ENCODE data around the gene PTPN3. TPM values are rescaled to one million over a fixed set of nuclear protein-coding genes. Genes with fewer than 3 reads are reported as not detected.
A peak's percentile ranks its signal among the peaks of the same experiment; 100 is the strongest.

PTPN3 gene
- total RNA-seq, 2 donors from 2014 or later, result 2.7 to 4.6 TPM

GRCh38 chr9:109382585-109382984, 115.5 kb downstream of the PTPN3 start:
- TF ChIP-seq CTCF (conservative IDR thresholded peaks at IDR 0.05), result no peak
- no peaks in the 10 kb centered on the region for H3K9me3 Mint-ChIP-seq
- H3K4me1 Mint-ChIP-seq, result no peaks in the 10 kb centered on the region
- Histone ChIP-seq H3K4me3 (ENCODE audit: low read length) (no peak overlapping the region), H3K4me1 (ENCODE audit: control insufficient read depth, insufficient read depth, low read length) (no peaks in the 10 kb centered on the region), H3K9ac (ENCODE audit: extremely low read depth, low read length, poor library complexity, severe bottlenecking) (no peak overlapping the region), H3K36me3 (ENCODE audit: control insufficient read depth, insufficient read depth, low read length) (no peaks in the 10 kb centered on the region), H3K9me3 (ENCODE audit: control insufficient read depth, low read length) (no peaks in the 10 kb centered on the region), H3K27ac (ENCODE audit: low read depth, low read length) (no peak overlapping the region), H3K27me3 (ENCODE audit: control insufficient read depth, insufficient read depth, low read length, poor library complexity, severe bottlenecking) (no peaks in the 10 kb centered on the region)
- no peak for DNase-seq
- WGBS, 2 experiments (ENCODE audit: insufficient coverage in 1 of 2, insufficient read length in 1 of 2), result 95% methylated on average over 3 of the region's 3 CpGs; no CpG with 5 or more reads in 1 of the 2 experiments
- peaks cover 6% of the 10 kb centered on the region for H3K36me3 Mint-ChIP-seq (ENCODE audit: low read depth)
- no peak overlapping the region for H3K4me3 Mint-ChIP-seq
- no peaks in the 10 kb centered on the region for H3K27me3 Mint-ChIP-seq (ENCODE audit: insufficient read depth)
- H3K27ac Mint-ChIP-seq, result no peak overlapping the region

GRCh38 chr9:109382182-109382581, 115.9 kb downstream of the PTPN3 start:
- Histone ChIP-seq H3K27ac (ENCODE audit: low read depth, low read length) (no peak overlapping the region), H3K9ac (ENCODE audit: extremely low read depth, low read length, poor library complexity, severe bottlenecking) (no peak overlapping the region), H3K4me3 (ENCODE audit: low read length) (no peak overlapping the region), H3K9me3 (ENCODE audit: control insufficient read depth, low read length) (no peaks in the 10 kb centered on the region), H3K36me3 (ENCODE audit: control insufficient read depth, insufficient read depth, low read length) (no peaks in the 10 kb centered on the region), H3K4me1 (ENCODE audit: control insufficient read depth, insufficient read depth, low read length) (no peaks in the 10 kb centered on the region), H3K27me3 (ENCODE audit: control insufficient read depth, insufficient read depth, low read length, poor library complexity, severe bottlenecking) (no peaks in the 10 kb centered on the region)
- no peak overlapping the region for H3K4me3 Mint-ChIP-seq
- WGBS, 2 experiments (ENCODE audit: insufficient coverage in 1 of 2, insufficient read length in 1 of 2), result 91 to 93% methylated on average over 9 to 13 of the region's 13 CpGs
- TF ChIP-seq CTCF (conservative IDR thresholded peaks at IDR 0.05), result no peak
- no peaks in the 10 kb centered on the region for H3K4me1 Mint-ChIP-seq
- peaks cover 6% of the 10 kb centered on the region for H3K36me3 Mint-ChIP-seq (ENCODE audit: low read depth)
- H3K27ac Mint-ChIP-seq, result no peak overlapping the region
- no peak for DNase-seq
- H3K9me3 Mint-ChIP-seq, result no peaks in the 10 kb centered on the region
- H3K27me3 Mint-ChIP-seq (ENCODE audit: insufficient read depth), result no peaks in the 10 kb centered on the region

GRCh38 chr9:109381011-109381729, 116.9 kb downstream of the PTPN3 start:
- H3K4me3 ChIP-seq (ENCODE audit: low read length), result no peak overlapping the region
- Mint-ChIP-seq H3K36me3 (ENCODE audit: low read depth) (peaks cover 6% of the 10 kb centered on the region), H3K4me3 (no peak overlapping the region), H3K4me1 (no peaks in the 10 kb centered on the region), H3K9me3 (no peaks in the 10 kb centered on the region), H3K27me3 (ENCODE audit: insufficient read depth) (no peaks in the 10 kb centered on the region), H3K27ac (peak overlapping the region; percentile 38)
- 92% methylated on average over 12 to 13 of the region's 13 CpGs for WGBS, 2 experiments (ENCODE audit: insufficient coverage in 1 of 2, insufficient read length in 1 of 2)
- no peaks in the 10 kb centered on the region for H3K4me1 ChIP-seq (ENCODE audit: control insufficient read depth, insufficient read depth, low read length)
- no peak overlapping the region for H3K27ac ChIP-seq (ENCODE audit: low read depth, low read length)
- no peaks in the 10 kb centered on the region for H3K9me3 ChIP-seq (ENCODE audit: control insufficient read depth, low read length)
- no peaks in the 10 kb centered on the region for H3K36me3 ChIP-seq (ENCODE audit: control insufficient read depth, insufficient read depth, low read length)
- no peak for TF ChIP-seq CTCF (conservative IDR thresholded peaks at IDR 0.05)
- H3K27me3 ChIP-seq (ENCODE audit: control insufficient read depth, insufficient read depth, low read length, poor library complexity, severe bottlenecking), result no peaks in the 10 kb centered on the region
- no peak for DNase-seq
- H3K9ac ChIP-seq (ENCODE audit: extremely low read depth, low read length, poor library complexity, severe bottlenecking), result no peak overlapping the region

All from endodermal cell (in vitro differentiated cells).